HG03575 (cell line): ENCODE results near the gene PHF10.
"Not testable (repeated sequence)": the region's sequence is repeated elsewhere in the genome, so short reads cannot be mapped to it uniquely, and the experiment has no call there.

Experiments used
- ATAC-seq: cut with Tn5 transposase; IDR thresholded peaks from one replicate; pipeline ENCODE4 v1.9.1; 2021; ENCODE audit not compliant: unreplicated experiment, insufficient number of reproducible peaks, low FRiP score; ENCODE audit errors: extremely low read depth

Gene PHF10

GRCh38 chr6:169725125-169726048 is 1.1 kb upstream of the PHF10 start:
- ATAC-seq, result no peak

GRCh38 chr6:169723991-169724493 is 258 bp downstream of the PHF10 start:
- ATAC-seq, result no peak

- no peak for ATAC-seq
Observed at GRCh38 chr6:169723200-169723909, 945 bp downstream of the PHF10 start.

DNA sequence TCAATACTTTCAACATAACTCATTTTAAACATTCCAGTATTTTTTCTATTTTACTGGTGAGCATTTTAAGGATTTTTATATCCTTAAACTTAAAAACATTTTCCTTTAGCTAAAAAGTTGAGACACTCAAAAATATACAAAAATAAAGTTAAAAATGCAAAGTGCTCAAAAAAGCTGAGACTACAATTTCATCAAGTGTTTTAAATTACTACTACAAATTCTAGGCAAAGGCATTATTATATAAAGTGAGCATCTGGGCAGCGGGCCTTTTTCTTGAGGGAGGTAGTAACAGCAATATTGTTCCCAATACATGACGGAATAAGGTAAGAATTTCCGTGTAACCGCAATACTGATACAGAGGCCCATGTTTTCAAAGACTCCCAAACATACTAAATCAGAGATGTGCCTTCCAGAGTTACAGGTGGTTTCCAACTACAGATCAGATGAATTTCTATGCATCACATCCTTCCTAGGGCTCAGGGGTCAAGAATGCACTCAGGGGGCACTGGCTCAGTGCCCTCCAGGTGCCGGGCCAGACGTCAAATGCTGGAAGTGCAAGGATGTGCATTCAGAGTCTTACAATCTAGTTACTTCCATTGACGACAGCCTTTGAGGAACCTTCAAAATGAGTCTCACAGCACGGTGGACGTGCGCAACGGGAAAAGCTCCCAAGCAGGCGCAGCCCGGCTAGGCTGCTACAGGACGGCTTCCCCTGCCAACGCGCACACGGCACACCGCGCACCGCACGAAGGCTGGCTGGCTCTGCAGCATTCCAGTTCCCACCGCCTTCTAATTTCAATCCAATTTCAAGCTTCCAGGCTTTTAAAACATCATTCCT is 1.7 kb downstream of the PHF10 start:
- ATAC-seq, result no peak

DNA sequence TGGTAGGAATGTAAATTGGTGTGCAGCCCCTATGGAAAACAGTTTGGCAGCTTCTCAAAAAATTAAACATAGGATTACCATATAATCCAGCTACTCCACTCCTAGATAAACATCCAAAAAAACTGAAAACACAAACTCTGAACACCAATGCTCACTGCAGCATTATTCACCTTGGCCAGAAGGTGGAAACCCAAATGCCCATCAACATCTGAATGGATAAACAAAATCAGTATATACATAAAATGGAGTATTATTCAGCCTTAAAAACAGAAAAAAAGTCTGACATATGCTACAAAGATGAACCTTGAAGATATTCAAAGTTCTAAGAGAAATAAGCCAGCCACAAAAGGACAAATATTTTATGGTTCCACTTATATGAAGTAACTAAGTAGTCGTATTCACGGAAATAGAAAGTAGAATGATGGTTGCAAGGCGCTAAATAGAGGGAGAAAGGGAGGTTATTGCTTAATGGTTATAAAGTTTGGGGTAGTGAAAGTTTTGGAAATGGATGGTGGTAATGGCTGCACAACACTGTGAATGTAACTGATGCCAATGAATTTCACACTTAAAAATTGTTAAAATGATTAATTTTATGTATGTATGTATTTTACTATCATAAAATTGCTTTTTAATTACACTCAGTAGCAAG is 4.0 kb downstream of the PHF10 start:
- ATAC-seq, result no peak

GRCh38 chr6:169719117-169719516 is 5.2 kb downstream of the PHF10 start:
- ATAC-seq, result no peak

DNA sequence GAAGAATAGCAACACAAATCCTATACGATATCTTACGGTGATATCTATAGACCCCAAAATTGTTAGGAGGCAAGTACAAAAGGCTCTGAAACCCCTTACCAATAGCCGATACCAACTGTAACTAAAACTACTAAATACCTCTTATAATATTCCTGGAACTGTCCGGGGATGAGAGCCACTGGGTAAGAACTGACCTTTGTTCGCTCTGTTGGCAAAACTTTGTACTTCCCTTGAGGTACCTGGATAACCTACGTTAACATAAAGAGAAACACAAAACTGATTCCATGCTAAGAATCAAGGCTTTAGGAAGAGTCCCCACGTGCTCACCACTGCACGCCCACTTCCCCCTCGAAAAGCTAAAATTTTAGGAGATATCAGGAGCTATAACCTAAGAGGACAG is 9.7 kb downstream of the PHF10 start:
- no peak for ATAC-seq

DNA sequence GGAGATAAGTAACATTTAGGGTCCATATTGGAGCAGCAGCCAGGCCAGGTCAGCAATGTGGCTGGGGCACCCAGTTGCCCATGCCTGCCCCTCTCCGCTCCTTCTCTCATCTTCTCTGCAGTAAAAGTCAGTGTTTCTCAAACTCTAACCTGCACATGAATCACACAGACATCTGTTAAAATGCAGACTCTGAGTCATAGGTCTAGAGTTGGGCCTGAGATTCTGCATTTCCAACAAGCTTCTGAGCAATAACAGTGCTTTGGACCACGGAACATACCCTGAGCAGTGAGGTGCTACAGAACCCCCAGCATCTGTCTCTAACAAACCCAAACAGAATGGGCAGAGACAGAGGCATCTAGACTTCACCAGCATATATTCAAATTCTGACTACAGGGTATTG is 10.1 kb downstream of the PHF10 start:
- ATAC-seq, result no peak

DNA sequence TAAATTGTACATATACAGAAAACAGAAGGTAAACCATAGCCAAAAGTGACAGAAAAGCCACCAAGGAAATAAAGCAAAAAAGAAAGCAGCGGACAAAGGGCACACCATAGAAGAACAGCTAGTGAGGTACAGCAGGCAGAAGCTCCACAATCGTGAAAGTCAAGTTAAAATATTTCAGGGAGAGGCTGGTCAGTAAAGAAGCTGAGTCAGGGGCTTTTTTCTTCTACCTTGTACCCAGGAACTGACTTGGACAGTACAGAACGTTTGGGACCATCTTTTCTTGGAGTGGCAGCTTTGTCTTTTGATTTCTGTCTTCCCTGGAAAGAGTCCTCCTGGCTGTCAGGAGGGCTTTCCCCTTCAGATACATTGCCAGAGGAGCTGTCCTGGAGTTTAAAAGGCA is 14.3 kb downstream of the PHF10 start:
- ATAC-seq, result no peak

DNA sequence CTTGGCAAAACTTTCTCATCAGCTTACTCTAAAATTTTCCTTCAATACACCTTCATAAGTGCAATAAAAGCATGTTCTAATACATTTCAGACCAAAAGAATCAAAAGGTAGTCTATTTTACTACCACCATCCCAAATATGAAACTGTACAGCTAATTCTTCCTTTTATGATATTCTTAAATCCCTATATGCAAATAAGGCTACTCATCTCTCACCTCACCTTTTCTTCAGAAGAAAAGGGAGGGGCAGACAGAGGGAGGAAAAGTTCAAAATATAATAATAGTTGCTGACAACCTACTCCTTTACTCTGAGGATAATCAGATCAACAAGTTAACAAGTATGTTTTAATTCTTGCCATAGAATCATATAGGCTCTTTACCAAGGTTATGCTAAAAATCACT is 15.0 kb downstream of the PHF10 start:
- no peak for ATAC-seq

- ATAC-seq, result no peak
Observed at GRCh38 chr6:169707772-169708171, 16.5 kb downstream of the PHF10 start.

GRCh38 chr6:169702840-169703246 is 21.5 kb downstream of the PHF10 start:
- ATAC-seq, result no peak

DNA sequence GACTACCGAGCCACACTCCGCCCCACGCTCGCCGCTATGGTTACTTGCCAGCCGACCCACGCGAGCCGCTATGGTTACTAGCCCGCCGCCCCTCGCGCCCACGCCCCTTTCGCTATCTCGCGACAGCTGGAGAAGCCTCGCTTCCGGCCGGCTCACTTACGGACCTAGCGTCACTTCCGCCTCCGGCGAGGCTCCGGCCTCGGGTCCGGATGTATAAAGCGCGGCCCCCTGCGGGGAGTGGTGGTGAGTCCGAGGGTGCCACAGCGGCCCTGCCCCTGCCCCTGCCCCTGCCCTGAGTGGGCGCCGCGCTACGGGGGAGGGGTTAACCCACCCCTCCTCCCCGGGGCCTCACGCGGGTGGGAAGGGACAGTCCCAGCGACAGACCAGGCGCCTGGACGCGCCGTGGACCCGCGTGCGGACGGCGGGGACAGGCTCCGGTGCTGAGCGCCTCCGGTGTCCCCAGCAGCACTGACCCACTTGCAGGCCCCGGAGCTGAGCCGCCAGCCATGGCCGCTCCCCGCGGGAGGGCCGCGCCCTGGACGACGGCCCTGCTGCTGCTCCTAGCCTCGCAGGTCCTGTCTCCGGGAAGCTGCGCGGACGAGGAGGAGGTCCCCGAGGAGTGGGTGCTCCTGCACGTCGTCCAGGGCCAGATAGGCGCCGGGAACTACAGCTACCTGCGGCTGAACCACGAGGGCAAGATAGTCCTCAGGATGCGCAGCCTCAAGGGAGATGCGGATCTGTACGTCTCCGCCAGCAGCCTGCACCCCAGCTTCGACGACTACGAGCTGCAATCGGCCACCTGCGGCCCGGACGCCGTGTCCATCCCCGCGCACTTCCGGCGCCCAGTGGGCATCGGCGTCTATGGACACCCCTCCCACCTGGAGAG is 22.1 kb downstream of the PHF10 start, which contains the start of the genes C6orf120 and WDR27:
C6orf120 (plus strand) TSS at position 173 of the 886 bp plus-strand sequence; CDS start at position 507, 334 bp downstream.
WDR27 (minus strand) TSS at position 76 of the 886 bp plus-strand sequence. CDS start 13,024 bp downstream, outside the sequence.
- peak; percentile 95 for ATAC-seq

- no peak for ATAC-seq
Observed at GRCh38 chr6:169701311-169701953, 22.9 kb downstream of the PHF10 start.

GRCh38 chr6:169700296-169700695 is 24.0 kb downstream of the PHF10 start:
- ATAC-seq, result no peak

GRCh38 chr6:169697115-169697514 is 27.2 kb downstream of the PHF10 start:
- ATAC-seq, result not testable (repeated sequence)

DNA sequence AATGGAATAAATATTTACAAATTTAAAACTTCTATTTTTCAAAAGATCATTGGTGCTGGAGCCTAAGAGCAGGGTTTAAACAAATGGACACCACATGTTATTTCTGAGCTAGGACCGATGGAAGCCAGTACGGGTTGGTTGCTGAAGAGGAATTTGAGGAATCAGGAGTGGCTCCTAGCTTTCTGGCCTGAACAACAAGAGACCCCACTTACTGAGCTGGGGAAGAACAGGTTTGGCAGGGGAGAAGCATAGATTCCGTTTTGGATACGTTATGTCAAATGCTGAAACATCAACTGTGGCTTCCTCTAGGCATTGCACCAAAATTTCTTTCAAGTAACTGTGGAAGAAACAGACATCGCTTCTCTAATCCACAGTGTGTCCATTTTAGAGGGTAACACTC is 29.2 kb downstream of the PHF10 start:
- no peak for ATAC-seq
